ENCODE measurements around the gene MNT. TPM values are rescaled to one million over a fixed set of nuclear protein-coding genes. Genes with fewer than 3 reads are reported as not detected.
A peak's percentile ranks its signal among the peaks of the same experiment; 100 is the strongest.

The MNT gene
- total RNA-seq, 4 donors from 2014 or later, result 13.7 to 27.7 (median 20.9) TPM

- peaks cover 58 to 72% (median 68%) of the 10 kb centered on the region in 4 donors for H3K4me1 ChIP-seq
- WGBS, 2 donors (ENCODE audit: low coverage in 1 of 2), result 17% methylated on average over 45 of the region's 55 CpGs; no CpG with 5 or more reads in 1 of the 2 donors
- no peak for TF ChIP-seq EP300 (IDR thresholded peaks at IDR 0.05; ENCODE audit: low read depth)
- TF ChIP-seq POLR2A (IDR thresholded peaks at IDR 0.05), result no peak
- no peak for TF ChIP-seq CTCF (IDR thresholded peaks at IDR 0.05)
- TF ChIP-seq POLR2AphosphoS5 (IDR thresholded peaks at IDR 0.05), result peak in 2 of 3 donors; percentile 27 to 64
- peak overlapping the region; percentile 98 to 100 (median 100) for H3K27ac ChIP-seq
- no peaks in the 10 kb centered on the region for H3K27me3 ChIP-seq
- H3K36me3 ChIP-seq, result no peaks in the 10 kb centered on the region
- H3K4me3 ChIP-seq, result peak overlapping the region; percentile 24 to 92 (median 85)
- intact Hi-C loops (cut with DNase I; ENCODE audit: low total_unique reads) (no loop called here), in situ Hi-C loops (cut with MboI; ENCODE audit: low pct_ligation_motif_present in 1 of 4, low pct_unique_long_range_greater_than_20kb in 1 of 4, low sequenced_read_pairs in 3 of 4) (no loop called here)
- no peaks in the 10 kb centered on the region for H3K9me3 ChIP-seq
- peak; percentile 61 for DNase-seq
Measured at GRCh38 chr17:2398655-2399571, 1.9 kb downstream of the MNT start.

GRCh38 chr17:2398182-2398581, 2.7 kb downstream of the MNT start:
- TF ChIP-seq POLR2AphosphoS5 (IDR thresholded peaks at IDR 0.05) (no peak), CTCF (IDR thresholded peaks at IDR 0.05) (no peak), POLR2A (IDR thresholded peaks at IDR 0.05) (no peak), EP300 (IDR thresholded peaks at IDR 0.05; ENCODE audit: low read depth) (no peak)
- H3K9me3 ChIP-seq, result no peaks in the 10 kb centered on the region
- peak overlapping the region in 1 of 4 donors; percentile 89 for H3K4me3 ChIP-seq
- 81% methylated on average over 9 of the region's 10 CpGs; no CpG with 5 or more reads in 1 of the 2 donors for WGBS, 2 donors (ENCODE audit: low coverage in 1 of 2)
- intact Hi-C loops (cut with DNase I; ENCODE audit: low total_unique reads), result no loop called here
- in situ Hi-C loops (cut with MboI; ENCODE audit: low pct_ligation_motif_present in 1 of 4, low pct_unique_long_range_greater_than_20kb in 1 of 4, low sequenced_read_pairs in 3 of 4), result no loop called here
- H3K27me3 ChIP-seq, result no peaks in the 10 kb centered on the region
- H3K4me1 ChIP-seq, result peaks cover 51 to 65% (median 61%) of the 10 kb centered on the region in 4 donors
- peak overlapping the region; percentile 98 to 100 (median 100) for H3K27ac ChIP-seq
- DNase-seq, result no peak
- H3K36me3 ChIP-seq, result no peaks in the 10 kb centered on the region

- in situ Hi-C loops (cut with MboI; ENCODE audit: low pct_ligation_motif_present in 1 of 4, low pct_unique_long_range_greater_than_20kb in 1 of 4, low sequenced_read_pairs in 3 of 4), result no loop called here
- no peak for DNase-seq
- intact Hi-C loops (cut with DNase I; ENCODE audit: low total_unique reads), result no loop called here
- no peaks in the 10 kb centered on the region for H3K36me3 ChIP-seq
- H3K27ac ChIP-seq, result peak overlapping the region; percentile 98 to 100 (median 100)
- peak overlapping the region in 2 of 4 donors; percentile 28 to 37 for H3K4me3 ChIP-seq
- TF ChIP-seq POLR2A (IDR thresholded peaks at IDR 0.05) (no peak), EP300 (IDR thresholded peaks at IDR 0.05; ENCODE audit: low read depth) (no peak), CTCF (IDR thresholded peaks at IDR 0.05) (no peak), POLR2AphosphoS5 (IDR thresholded peaks at IDR 0.05) (no peak)
- 77% methylated on average over 12 of the region's 12 CpGs; no CpG with 5 or more reads in 1 of the 2 donors for whole genome bisulfite sequencing, 2 donors (ENCODE audit: low coverage in 1 of 2)
- peaks cover 46 to 58% (median 56%) of the 10 kb centered on the region in 4 donors for H3K4me1 ChIP-seq
- H3K9me3 ChIP-seq, result no peaks in the 10 kb centered on the region
- no peaks in the 10 kb centered on the region for H3K27me3 ChIP-seq
Measured at GRCh38 chr17:2397247-2398171, 3.4 kb downstream of the MNT start.

Measured in transverse colon (tissue), 4 donors.